ENCODE results near the gene MED8. TPM values are rescaled to one million over a fixed set of nuclear protein-coding genes. Genes with fewer than 3 reads are reported as not detected.

The MED8 gene
- total and polyA plus RNA-seq, 2 experiments from 2014 or later, result 16.6 to 25.7 TPM

GRCh38 chr1:43357251-43357650 is 32.3 kb downstream of the MED8 start (continued):
- TF ChIP-seq, protein P1, sequence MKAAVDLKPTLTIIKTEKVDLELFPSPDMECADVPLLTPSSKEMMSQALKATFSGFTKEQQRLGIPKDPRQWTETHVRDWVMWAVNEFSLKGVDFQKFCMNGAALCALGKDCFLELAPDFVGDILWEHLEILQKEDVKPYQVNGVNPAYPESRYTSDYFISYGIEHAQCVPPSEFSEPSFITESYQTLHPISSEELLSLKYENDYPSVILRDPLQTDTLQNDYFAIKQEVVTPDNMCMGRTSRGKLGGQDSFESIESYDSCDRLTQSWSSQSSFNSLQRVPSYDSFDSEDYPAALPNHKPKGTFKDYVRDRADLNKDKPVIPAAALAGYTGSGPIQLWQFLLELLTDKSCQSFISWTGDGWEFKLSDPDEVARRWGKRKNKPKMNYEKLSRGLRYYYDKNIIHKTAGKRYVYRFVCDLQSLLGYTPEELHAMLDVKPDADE (IDR thresholded peaks at IDR 0.05), result no peak

DNA sequence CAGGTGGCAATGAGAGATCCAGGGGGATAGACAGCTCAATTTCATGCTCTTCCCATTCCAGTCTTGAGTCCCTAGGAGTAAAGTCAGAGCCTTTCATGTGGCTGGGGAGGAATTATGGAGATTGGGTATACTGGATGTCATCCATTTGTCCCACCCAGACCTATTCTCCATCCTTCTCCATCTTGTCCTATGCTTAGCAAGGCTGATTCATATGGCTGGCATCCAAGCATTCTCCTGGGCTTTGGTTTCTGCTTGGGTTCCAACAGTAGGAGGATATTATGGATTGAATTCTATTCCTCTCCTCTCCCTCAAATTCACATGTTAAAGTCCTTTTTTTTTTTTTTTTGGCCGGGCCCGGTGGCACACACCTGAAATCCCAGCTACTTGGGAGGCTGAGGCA is 34.7 kb downstream of the MED8 start:
- Mint-ChIP-seq H3K27me3 (ENCODE audit: insufficient read depth, low read depth, poor library complexity) (peaks cover 19% of the 10 kb centered on the region), H3K4me1 (peaks cover 21% of the 10 kb centered on the region), H3K4me3 (no peak overlapping the region; the same call in 2 of the 3 replicates), H3K36me3 (ENCODE audit: low read depth) (peaks cover 11% of the 10 kb centered on the region), H3K27ac (no peak overlapping the region; the same call in 1 of the 2 replicates), H3K9me3 (no peaks in the 10 kb centered on the region)
- TF ChIP-seq JUNB (IDR thresholded peaks at IDR 0.05; ENCODE audit: unreplicated experiment) (no peak), ZNF114 (CRISPR knock-in tag; IDR thresholded peaks at IDR 0.05) (no peak), CREB1 (CRISPR knock-in tag; IDR thresholded peaks at IDR 0.05; ENCODE audit: low read depth) (no peak), NANOG (IDR thresholded peaks at IDR 0.05; ENCODE audit: borderline replicate concordance) (no peak), CTCF (conservative IDR thresholded peaks at IDR 0.05; ENCODE audit: low read depth in 2 of 2) (no peak), EZH2 (IDR thresholded peaks at IDR 0.05; ENCODE audit: low read depth, unreplicated experiment) (no peak), EZH2phosphoT487 (IDR thresholded peaks at IDR 0.05; ENCODE audit: unreplicated experiment) (no peak), STAT1 (IDR thresholded peaks at IDR 0.05; ENCODE audit: unreplicated experiment) (no peak), ZNF331 (CRISPR knock-in tag; IDR thresholded peaks at IDR 0.05; ENCODE audit: low read depth) (no peak)
- TF ChIP-seq, protein P1 (IDR thresholded peaks at IDR 0.05), result no peak
- TF ChIP-seq, protein P2, sequence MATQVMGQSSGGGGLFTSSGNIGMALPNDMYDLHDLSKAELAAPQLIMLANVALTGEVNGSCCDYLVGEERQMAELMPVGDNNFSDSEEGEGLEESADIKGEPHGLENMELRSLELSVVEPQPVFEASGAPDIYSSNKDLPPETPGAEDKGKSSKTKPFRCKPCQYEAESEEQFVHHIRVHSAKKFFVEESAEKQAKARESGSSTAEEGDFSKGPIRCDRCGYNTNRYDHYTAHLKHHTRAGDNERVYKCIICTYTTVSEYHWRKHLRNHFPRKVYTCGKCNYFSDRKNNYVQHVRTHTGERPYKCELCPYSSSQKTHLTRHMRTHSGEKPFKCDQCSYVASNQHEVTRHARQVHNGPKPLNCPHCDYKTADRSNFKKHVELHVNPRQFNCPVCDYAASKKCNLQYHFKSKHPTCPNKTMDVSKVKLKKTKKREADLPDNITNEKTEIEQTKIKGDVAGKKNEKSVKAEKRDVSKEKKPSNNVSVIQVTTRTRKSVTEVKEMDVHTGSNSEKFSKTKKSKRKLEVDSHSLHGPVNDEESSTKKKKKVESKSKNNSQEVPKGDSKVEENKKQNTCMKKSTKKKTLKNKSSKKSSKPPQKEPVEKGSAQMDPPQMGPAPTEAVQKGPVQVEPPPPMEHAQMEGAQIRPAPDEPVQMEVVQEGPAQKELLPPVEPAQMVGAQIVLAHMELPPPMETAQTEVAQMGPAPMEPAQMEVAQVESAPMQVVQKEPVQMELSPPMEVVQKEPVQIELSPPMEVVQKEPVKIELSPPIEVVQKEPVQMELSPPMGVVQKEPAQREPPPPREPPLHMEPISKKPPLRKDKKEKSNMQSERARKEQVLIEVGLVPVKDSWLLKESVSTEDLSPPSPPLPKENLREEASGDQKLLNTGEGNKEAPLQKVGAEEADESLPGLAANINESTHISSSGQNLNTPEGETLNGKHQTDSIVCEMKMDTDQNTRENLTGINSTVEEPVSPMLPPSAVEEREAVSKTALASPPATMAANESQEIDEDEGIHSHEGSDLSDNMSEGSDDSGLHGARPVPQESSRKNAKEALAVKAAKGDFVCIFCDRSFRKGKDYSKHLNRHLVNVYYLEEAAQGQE (IDR thresholded peaks at IDR 0.05; ENCODE audit: unreplicated experiment), result no peak
- TF ChIP-seq, protein P3, sequence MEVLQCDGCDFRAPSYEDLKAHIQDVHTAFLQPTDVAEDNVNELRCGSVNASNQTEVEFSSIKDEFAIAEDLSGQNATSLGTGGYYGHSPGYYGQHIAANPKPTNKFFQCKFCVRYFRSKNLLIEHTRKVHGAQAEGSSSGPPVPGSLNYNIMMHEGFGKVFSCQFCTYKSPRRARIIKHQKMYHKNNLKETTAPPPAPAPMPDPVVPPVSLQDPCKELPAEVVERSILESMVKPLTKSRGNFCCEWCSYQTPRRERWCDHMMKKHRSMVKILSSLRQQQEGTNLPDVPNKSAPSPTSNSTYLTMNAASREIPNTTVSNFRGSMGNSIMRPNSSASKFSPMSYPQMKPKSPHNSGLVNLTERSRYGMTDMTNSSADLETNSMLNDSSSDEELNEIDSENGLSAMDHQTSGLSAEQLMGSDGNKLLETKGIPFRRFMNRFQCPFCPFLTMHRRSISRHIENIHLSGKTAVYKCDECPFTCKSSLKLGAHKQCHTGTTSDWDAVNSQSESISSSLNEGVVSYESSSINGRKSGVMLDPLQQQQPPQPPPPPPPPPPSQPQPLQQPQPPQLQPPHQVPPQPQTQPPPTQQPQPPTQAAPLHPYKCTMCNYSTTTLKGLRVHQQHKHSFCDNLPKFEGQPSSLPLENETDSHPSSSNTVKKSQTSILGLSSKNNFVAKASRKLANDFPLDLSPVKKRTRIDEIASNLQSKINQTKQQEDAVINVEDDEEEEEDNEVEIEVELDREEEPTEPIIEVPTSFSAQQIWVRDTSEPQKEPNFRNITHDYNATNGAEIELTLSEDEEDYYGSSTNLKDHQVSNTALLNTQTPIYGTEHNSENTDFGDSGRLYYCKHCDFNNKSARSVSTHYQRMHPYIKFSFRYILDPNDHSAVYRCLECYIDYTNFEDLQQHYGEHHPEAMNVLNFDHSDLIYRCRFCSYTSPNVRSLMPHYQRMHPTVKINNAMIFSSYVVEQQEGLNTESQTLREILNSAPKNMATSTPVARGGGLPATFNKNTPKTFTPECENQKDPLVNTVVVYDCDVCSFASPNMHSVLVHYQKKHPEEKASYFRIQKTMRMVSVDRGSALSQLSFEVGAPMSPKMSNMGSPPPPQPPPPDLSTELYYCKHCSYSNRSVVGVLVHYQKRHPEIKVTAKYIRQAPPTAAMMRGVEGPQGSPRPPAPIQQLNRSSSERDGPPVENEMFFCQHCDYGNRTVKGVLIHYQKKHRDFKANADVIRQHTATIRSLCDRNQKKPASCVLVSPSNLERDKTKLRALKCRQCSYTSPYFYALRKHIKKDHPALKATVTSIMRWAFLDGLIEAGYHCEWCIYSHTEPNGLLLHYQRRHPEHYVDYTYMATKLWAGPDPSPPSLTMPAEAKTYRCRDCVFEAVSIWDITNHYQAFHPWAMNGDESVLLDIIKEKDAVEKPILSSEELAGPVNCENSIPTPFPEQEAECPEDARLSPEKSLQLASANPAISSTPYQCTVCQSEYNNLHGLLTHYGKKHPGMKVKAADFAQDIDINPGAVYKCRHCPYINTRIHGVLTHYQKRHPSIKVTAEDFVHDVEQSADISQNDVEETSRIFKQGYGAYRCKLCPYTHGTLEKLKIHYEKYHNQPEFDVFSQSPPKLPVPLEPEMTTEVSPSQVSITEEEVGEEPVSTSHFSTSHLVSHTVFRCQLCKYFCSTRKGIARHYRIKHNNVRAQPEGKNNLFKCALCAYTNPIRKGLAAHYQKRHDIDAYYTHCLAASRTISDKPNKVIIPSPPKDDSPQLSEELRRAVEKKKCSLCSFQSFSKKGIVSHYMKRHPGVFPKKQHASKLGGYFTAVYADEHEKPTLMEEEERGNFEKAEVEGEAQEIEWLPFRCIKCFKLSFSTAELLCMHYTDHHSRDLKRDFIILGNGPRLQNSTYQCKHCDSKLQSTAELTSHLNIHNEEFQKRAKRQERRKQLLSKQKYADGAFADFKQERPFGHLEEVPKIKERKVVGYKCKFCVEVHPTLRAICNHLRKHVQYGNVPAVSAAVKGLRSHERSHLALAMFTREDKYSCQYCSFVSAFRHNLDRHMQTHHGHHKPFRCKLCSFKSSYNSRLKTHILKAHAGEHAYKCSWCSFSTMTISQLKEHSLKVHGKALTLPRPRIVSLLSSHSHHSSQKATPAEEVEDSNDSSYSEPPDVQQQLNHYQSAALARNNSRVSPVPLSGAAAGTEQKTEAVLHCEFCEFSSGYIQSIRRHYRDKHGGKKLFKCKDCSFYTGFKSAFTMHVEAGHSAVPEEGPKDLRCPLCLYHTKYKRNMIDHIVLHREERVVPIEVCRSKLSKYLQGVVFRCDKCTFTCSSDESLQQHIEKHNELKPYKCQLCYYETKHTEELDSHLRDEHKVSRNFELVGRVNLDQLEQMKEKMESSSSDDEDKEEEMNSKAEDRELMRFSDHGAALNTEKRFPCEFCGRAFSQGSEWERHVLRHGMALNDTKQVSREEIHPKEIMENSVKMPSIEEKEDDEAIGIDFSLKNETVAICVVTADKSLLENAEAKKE (CRISPR knock-in tag; IDR thresholded peaks at IDR 0.05), result no peak
- peaks cover 14% of the 10 kb centered on the region for H3K79me2 ChIP-seq (replicated peaks; ENCODE audit: insufficient read depth)
- no peak for ATAC-seq
- H4K20me1 ChIP-seq (replicated peaks; ENCODE audit: insufficient read depth), result peaks cover 3% of the 10 kb centered on the region
- H3K4me2 ChIP-seq, result no peak overlapping the region
- peaks cover 6% of the 10 kb centered on the region for H3K36me3 ChIP-seq (ENCODE audit: insufficient read depth)
- H2AFZ ChIP-seq, result no peak overlapping the region
- H3K4me1 ChIP-seq (ENCODE audit: insufficient read depth), result peaks cover 22% of the 10 kb centered on the region
- no peak overlapping the region for H3K27ac ChIP-seq (ENCODE audit: low read depth)
- DNase-seq (ENCODE audit: low spot score), result no peak
- H3K4me3 ChIP-seq, result no peak overlapping the region
- H3K9me2 ChIP-seq (ENCODE audit: insufficient read depth), result no peaks in the 10 kb centered on the region
- no peaks in the 10 kb centered on the region for H3K27me3 ChIP-seq (ENCODE audit: insufficient read depth)
- H3F3A ChIP-seq (replicated peaks; ENCODE audit: low read depth), result peaks cover 6% of the 10 kb centered on the region; the same call in 1 of the 2 replicates

Measured in GM23338 (cell line).